GM21529 (cell line): ENCODE measurements around the gene PTK7.
"Not testable (repeated sequence)": the region's sequence is repeated elsewhere in the genome, so short reads cannot be mapped to it uniquely, and the experiment has no call there.

ENCODE experiments used
- ATAC-seq: cut with Tn5 transposase; IDR thresholded peaks from one replicate; pipeline ENCODE4 v1.9.1; 2021; ENCODE audit not compliant: unreplicated experiment

PTK7 gene

DNA sequence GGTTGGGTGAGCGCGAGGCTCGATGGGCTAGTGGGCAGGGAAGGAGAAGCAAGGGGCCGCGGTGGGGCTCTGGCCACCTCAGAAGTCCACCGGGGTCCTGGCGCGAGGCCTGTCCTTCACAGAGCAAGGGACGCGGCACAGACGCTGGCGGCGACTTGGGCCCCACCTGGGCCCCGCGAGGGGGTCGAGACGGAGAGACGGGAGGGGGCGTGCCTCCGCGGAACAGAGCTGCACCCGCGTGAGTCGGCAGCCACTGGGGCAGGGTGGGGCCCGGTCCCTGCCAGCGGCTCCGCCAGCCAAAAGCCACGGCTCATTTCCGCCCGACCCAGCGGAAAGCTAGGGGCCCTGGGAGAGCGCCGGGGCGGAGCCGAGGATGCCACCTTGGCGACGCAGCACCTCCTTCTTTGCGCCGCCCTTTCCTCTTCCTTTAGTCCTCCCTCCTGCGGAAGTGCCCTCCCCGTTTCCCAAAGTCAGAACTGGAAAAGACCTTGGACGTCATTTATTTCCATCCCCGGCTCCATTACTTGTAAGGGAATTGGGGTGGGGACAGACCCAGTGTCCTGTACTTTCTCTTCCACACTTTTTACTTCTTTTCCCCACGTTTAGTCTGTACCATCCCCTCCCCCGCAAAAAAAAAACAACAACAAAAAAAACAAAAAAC is 22.4 kb upstream of the PTK7 start, which contains the start of gene CUL7:
Gene CUL7, minus strand, starts transcription at position 307 of the 661 bp plus-strand sequence. CDS start 1,063 bp downstream, outside the sequence.
- ATAC-seq, result peak; percentile 88

DNA sequence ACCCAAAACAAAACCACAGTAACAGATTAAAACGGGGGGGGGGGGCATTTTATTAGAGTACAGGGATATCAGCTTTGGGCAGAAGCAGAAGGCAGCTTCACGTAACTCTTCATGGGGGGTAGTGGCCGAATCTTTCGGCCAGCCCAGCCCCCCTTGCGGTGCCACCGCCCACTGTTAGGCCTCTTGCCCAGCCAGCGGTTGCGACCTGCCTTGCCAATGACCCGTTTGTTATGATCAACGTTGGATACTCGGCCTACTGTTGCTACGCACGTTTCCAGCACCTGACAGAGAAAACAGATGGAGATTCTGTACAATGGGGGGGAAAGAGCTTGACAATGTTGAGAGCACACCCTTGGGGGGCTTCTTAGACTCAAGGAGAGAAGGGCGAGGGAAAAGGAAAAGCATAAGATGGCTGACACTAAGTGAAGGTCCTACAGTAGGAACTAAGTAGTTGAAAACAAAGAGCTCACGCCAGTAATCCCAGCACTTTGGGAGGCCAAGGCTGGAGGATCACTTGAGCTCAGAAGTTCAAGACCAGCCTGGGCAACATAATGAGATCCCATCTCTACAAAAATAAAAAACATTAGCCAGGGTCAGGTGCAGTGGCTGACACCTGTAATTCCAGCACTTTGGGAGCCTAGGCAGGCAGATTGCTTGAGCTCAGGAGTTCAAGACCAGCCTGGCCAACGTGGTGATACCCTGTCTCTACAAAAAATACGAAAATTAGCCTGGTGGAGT is 21.7 kb upstream of the PTK7 start:
- ATAC-seq, result no peak

DNA sequence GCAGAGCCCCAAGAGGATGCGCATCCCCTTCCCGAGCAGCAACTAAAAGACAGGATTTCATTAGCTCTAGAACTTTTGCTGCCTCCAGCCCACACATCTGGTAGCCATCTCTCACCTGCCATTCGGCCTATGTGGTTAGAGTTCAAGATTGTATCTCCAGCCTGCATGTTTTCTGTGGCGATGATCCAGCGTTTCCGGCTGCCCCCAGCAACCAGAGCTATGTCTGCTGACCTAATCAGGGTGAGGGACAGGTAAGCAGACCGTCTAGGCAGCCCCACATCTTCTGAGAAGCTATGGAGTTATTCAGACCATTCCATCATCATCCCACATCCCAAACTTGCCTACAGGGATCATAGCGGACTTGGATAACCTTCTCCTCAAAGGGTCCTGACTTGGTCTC is 20.1 kb upstream of the PTK7 start:
- no peak for ATAC-seq

DNA sequence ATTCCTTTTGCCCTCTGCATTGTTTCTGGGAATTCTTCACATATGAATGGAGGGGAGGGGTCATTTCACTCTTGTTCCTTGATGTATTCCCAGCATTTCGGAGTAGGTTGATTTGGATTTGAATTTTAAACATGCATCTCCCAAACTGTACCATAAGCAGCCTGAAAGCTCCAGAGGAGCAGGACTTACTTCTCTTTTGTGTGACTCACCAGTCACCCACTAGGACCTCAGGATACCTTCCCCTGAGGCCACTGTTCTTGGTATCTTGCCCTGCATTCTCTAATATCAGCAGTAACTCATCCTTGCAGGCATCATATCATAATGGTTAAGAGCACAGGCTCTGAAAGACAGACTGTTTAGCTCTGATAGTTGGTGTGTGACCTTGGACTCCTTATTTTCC is 17.6 kb upstream of the PTK7 start:
- ATAC-seq, result no peak

DNA sequence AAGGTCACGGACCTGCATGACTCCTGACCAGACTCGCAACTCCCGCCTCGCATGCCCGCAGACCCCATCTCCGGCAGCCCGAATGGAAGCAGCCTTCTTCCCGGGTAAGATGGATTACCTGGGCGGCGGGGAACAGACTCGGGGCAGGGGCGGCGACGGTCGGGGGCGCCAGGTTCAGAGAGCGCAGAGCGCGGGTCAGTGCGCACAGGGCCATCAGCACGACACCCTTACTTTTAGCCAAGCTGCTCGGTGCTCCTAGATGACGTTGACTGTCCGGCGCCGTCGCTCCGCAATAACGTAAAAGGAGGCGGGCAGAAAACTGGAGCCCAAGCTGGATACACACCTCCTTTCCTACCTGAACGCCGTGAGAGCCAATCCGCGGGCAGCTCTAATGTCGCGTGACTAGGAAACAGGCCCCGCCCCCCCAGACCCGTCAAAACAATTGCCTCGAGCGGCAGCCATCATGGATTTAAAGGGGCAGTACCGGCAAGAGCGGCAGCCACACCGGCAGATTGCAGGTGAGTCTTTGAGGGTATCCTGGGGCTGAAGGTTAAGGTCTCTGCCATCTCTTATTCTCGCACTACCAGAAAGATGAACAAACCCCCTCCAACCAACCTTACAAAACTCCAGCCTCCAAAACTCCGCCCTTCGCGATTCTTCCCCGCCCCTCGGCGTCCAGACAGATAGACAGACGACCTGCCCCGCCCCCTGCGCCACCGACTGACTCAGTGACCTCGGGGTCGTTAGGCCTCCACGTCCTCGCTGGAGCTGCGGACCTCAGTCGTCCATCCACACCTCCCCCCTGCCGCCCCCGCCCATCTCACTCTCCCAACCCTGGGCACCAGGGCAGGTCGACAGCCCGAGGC is 16.7 kb upstream of the PTK7 start, which contains the start of the genes KLC4 and MRPL2:
Gene KLC4, plus strand, starts transcription at position 464 of the 866 bp plus-strand sequence. CDS start 1,705 bp downstream, outside the sequence.
Gene MRPL2, minus strand, starts transcription at position 267 of the 866 bp plus-strand sequence. Its CDS starts 53 bp downstream, at position 214.
- peak; percentile 85 for ATAC-seq

DNA sequence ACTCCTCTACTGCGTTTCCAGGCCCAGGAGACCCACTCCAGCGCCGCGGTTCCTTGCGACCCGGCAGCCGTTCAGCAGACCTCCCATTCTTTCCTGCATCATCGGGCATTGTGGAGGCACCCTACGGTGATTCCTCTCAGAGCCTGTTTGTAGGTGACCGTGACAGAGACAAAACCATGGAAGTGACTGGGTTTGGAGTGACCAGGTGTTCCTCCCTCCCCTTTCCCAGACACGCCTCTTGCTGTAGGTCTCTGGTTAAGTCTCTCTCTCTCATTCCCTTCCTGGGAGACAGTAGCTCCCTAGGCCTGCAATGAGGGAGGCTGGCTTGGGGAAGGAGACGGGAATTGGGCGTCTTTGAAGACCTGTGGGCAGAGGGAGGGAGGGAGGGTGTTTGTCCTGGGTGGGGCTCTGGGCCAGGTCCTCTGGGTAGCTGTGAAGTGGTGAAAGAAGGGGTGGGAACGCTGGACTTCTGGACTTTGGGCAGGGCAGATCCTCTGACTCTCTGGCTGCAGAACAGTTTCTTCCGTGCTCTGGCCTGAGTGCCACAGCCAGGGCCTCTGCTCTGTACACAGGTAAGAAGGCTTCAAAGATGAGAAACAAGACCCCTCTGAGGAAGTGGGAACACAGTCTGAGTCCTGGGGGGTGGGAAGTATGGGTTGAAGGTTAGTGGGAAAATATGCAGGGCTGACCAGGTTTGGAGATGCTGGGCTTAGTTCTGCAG is 15.9 kb upstream of the PTK7 start:
- no peak for ATAC-seq

DNA sequence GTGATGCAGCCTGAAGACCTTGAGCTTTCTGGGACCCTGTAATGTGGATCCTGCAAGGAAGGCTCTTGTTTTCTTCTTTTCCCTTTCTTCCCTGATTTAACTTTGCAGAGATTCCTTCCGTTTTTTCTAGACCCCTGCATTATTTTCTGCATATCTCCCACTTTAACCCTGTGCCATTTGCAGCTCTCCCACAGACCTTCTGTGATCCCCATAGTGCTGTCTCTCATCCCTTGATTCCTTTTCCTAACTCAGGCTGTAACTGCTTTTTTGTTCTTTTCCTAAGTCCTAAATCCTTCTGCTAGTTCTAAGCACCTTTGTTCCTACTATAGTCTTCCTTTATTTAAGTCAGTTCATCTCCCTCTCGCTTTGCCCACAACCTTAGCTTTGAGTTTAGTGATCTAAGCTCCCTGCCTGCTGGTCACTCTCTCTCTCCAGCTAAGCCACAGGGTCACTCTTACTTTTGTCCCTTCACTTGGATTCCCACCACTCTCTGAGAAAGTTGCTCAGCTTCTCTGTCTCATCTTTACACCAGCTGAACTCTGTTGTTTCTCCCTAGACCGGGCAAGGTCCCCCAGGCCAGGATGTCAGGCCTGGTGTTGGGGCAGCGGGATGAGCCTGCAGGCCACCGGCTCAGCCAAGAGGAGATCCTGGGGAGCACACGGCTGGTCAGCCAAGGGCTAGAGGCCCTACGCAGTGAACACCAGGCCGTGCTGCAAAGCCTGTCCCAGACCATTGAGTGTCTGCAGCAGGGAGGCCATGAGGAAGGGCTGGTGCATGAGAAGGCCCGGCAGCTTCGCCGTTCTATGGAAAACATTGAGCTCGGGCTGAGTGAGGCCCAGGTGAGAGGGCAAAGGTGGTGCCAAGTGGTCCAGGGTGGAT is 15.1 kb upstream of the PTK7 start:
- no peak for ATAC-seq

DNA sequence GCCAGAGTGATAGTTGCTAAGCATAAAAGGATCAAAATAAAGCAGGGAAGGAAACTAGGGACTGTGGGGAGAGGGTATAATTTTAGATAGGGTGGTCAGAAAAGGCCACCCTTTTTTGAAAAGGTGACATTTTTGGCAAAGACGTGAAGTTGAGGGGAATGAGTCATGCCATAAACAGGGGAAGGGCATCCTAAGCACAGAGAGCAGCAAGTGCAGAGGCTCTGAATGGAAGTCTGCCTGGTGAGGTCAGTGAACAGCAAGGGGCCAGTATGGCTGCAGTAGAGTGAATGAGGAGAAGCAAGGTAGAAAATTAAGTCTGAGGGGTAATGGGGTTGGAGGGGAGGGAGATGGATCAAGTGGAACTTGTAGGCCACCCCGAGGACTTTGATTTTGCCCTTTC is 14.3 kb upstream of the PTK7 start:
- ATAC-seq, result no peak

DNA sequence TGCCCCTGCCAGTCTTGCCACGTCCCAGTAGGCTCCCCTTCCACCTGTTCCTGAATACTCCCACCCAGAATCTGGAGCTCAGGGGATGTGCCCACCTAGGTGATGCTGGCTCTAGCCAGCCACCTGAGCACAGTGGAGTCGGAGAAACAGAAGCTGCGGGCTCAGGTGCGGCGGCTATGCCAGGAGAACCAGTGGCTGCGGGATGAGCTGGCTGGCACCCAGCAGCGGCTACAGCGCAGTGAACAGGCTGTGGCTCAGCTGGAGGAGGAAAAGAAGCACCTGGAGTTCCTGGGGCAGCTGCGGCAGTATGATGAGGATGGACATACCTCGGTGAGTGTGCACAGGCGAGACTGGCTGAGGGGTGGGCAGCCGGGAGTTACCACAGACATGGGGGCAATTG is 13.3 kb upstream of the PTK7 start:
- no peak for ATAC-seq

DNA sequence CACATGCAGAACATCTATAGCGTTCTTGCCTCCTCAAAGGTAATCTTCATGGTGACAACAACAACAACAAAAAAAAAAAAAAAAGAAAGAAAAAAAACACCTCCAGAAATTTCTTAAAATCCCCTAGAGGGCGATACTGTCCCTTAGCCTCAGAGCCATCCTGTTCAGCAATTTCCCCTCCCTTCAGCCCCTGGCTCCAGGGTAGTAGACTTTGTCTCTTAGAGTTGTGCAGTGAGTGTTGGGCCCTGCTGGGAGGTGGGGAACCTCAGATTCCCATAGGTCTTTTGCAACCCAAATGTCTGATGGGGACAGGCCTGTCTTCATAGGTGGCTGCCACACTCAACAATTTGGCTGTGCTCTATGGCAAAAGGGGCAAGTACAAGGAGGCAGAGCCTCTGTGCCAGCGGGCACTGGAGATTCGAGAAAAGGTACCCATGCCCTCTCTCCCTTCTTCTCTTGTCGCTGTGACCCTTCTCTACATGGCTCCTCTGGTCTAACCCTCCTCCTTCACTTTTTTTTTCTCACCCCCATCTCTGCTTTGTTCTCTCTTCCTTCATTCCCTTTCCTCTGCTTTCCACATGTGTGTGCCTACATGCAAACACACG is 6.0 kb upstream of the PTK7 start:
- no peak for ATAC-seq

DNA sequence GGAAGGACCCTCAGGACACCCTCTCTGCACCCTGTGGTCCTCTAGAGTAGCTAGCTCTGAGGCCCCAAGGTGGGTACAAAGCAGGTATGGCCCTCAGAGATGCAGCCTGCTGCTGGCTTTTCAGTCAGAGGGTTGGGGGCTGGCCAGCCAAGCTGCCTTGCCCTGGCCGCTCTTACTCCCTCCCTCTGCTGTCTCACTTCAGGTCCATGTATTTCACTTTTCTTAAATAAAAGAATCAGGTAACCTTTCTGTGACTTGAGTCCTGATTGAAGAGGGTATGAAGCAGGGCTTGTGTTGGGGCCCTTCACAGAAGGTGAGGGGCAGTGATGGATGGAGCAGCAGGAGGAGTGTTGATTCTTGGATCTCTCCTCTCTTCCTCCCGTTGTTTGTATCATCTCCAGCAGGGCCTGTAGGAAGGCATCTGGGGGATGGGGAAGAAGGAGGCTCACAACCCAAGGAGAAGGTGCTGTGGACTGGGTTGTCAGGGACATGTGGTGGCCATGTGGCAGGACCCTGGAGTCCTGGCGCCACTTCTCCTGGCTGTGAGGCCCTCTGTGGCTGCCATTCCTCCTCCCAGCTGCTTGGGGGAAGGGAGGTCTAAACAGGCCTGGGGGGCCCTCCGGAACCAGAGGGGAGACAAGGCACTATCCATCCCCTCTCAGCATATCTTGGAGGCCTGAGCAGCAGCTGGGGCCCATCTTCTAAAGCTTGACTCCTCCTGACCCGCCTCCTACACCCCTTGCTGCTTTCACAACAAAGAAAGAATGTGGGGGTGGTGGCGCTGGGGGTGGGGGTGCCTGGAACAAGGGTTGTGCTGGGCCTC is 1.1 kb upstream of the PTK7 start:
- no peak for ATAC-seq

DNA sequence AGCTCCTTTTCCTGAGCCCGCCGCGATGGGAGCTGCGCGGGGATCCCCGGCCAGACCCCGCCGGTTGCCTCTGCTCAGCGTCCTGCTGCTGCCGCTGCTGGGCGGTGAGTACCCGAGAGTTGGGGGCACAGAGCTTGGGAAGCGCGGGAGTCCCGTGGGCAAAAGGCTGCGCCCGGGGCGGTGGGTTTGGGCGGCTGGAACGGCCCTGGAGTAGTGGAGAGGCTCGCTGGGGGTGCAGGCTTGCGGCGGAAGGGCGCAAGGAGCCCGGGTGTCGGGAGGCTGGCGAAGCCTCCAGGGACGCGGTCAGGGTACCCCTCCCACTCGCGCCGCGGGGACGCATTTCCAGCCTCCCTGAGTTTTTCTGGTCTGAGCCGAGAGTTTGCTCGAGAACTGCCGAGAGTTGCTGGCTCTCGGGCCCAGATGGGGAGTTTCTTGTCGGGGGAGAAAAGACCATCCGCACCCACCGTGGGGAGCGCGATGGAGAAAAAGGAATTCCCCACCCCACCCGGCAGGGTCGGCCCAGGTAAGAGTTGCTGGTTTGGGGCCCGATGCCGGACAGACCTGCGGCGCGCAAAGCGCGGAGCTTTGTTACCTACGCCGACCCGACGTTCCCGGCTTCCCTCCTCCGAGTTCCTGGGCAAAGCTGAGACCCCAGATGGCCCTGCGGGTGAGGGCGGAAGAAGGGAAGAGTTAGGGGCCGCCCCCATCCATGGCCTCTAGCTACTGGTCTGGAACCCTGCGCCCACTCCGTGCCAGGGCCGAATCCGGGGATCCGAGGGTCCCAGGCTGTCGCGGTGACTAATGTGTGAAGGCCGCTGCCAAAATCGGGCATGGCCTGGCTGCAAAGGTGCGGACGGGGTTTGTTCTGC is 584 bp downstream of the PTK7 start:
- no peak for ATAC-seq

DNA sequence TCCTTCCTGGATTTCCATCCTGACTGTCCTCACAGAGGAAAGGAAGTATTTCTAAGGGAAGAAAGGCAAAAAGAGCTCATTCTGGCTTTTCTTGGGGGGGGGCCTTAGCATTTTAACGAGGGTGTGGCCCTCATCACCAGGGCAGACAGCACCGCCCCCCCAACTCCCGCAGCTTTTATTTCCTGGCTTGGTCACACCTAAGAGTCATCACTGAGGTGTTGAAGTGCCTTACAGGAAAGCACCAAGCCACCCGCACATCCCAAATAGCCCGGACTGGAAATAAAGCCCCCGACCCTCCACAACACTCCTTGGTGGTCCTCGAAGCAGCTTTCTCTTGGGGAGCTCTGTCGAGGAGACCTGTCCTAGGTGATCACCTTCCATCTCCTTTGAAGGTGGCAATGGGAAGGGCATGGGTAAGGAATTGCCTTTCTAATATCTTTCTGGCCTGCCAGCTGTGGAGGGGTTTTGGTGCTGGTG is 1.3 kb downstream of the PTK7 start:
- ATAC-seq, result no peak

DNA sequence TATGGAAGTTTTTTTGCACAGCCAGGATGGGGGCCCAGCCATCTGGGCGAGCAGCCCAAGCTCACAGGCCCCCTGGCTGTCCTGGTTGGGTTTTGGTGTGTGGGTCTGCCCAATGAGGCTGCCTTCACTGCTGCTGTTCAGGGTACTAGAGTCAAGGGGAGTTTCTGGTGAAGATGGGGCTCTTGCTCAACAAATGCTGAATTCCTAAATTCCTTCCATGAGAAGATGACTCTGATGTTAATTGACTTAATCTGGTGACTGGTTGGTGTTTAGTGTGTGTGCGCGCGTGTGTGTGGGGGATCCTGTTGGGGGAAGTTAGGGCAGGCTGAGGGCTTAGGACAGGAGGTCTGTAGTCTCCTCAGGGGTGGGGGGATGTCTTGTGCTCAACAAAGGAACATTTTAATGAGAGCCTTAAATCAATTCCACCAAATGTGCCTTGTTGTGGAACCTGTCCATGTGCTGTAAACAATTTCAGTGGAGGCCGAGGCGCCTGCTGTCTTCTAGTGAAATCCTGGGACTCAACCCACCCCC is 1.9 kb downstream of the PTK7 start:
- no peak for ATAC-seq

DNA sequence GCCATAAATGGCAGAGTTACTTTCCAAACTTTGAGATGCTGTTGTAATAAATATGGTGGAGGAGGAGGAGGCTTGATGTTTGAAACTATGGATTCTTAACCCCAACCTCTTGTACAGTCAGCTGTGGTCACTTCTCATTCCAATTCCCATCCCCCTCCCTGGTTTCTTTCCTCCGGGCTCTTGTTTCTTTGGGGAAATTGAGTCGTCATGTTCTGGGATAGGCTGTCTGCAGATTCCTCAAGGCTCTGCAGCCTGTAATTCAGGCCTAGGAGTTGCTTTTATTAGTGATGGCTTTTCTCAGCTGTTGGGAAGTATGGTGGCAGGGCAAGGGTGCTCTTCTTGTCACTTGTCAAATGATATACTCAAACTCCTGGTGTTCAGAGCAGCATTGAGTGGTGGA is 2.6 kb downstream of the PTK7 start:
- ATAC-seq, result no peak

DNA sequence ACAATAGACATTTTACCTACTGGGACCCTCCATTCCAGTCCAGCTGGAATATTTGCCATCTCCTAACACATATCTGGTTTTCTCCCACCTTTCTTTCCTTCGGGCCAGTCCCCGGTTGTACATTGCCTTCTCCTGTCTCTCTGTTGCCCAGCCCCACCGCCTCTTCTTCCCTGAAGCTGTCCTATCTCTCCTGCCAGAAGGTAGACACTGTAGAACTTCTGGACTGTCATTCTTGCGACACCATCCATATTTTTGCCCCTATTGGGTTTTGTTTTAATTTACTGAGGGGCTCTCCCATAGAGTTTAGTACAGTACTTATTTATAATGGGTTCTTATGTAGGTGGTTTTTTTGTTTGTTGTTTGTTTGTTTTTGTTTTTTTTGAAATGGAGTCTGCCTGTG is 4.9 kb downstream of the PTK7 start:
- ATAC-seq, result no peak

DNA sequence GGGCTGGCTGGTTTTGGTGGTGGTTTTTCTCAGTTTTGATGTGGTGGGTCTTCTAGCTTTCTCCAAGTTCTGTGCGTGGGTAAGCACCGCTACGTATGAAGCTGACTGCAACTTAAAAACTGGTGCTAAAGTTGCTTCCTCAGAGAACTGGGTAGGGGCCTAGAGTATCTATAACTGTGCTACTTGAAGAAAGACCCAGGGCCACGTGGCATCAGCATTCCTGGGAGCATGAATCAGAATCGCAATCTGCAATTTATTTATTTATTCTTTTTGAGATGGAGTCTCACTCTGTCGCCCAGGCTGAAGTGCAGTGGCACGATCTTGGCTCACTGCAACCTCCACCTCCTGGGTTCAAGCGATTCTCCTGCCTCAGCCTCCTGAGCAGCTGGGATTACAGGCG is 5.8 kb downstream of the PTK7 start:
- not testable (repeated sequence) for ATAC-seq
